Embryonic facial prominence (tissue), 1 donor: ENCODE data around the gene RYR2.
A peak's percentile ranks its signal among the peaks of the same experiment; 100 is the strongest.
"Not testable (repeated sequence)": the region's sequence is repeated elsewhere in the genome, so short reads cannot be mapped to it uniquely, and the experiment has no call there.

Source experiments
- DNase-seq: peaks from one replicate; pipeline ENCODE4 v3.0.0-alpha.2; 2016; ENCODE audit errors: extremely low spot score

The RYR2 gene

DNA sequence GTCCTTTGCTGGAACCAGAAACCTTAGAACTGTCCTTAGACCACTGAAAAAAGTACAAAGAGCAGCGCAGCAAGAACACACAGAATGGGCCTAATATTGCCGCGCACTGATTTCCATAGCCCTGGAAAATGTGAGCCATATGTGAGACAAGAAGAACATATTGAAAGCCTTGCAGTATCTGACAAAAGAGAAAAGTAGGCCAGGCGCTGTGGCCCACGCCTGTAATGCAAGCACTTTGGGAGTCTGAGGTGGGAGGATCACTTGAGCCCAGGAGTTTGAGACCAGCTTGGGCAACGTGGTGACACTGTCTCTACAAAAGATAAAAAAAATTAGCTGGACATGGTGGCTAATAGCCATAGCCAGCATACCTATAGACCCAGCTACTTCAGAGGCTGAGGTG lies 300.7 kb downstream of the RYR2 start:
- no peak for DNase-seq

DNA sequence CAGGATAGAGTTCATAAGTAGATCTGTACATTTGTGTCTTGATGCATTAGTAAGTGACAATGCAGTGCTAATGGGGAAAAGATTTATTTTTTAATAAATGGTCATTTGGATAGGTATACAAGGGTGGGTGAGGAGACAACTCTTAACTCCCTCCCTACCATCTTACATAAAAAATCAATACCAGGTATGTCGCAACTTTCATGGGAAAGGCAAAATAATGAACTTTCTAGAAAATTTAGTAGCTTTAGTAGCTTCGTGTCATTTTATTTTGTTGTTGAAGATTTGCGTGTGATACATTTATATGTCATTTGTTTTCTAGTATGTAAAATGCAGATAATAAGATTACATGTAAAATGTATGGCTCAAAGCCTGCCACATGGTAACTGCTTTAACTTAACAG lies 310.8 kb downstream of the RYR2 start:
- no peak for DNase-seq

DNA sequence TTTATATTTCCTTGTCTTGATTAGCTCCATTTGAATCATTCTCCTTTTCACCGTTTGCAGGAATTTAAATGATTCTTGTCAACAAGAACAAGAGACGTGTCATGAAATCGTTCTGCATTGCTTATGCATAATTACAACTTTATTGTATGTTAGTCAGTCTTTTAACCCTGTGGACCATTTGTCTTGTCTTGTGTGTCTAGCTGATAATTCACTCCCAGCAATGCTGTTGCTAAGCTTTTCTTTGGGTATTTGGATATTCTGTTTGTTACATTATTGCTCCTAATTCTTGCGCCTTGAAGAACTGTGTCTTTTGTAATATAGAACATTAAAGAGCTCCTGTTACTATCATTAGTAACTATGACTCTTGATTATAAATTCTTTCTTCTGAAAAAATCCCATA lies 311.9 kb downstream of the RYR2 start:
- DNase-seq: no peak

DNA sequence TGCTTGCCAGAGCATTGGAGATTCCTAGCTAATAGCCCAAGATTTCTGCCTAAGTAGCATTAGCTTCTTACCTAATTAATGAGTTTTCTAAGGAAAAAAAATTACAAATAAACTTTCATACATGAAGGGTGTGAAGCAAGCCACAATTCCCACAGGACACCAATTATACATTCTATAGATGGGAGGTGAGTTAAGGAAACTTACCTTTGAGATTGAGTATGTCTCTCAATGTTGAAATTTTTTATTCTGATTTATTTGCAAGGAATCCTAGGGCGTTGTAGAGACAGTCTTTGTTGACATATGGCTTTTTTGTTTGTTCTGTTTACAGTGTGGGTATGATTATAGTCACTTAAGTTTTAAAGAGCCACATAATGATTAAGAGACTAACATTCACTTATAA lies 313.0 kb downstream of the RYR2 start:
- DNase-seq: no peak

DNA sequence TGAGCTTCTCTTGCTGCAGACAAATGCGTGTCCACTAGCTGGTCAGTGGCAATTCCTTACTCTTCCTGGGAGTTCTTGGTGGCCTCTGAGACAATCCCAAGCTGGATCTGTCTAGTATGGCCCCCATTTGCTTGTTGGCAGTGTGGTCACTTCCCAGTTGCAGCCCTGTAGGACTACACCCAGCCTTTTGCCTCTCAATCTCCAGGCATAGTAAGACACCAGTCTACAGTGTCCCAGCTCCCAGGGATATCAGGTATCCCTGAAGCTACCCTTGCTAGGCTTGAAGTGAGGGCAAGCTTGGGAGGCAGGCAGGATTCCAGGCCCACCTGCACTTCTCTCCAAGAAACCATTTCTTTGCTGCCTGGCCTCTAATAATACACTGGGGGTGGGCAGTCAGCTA lies 316.6 kb downstream of the RYR2 start:
- DNase-seq: no peak

DNA sequence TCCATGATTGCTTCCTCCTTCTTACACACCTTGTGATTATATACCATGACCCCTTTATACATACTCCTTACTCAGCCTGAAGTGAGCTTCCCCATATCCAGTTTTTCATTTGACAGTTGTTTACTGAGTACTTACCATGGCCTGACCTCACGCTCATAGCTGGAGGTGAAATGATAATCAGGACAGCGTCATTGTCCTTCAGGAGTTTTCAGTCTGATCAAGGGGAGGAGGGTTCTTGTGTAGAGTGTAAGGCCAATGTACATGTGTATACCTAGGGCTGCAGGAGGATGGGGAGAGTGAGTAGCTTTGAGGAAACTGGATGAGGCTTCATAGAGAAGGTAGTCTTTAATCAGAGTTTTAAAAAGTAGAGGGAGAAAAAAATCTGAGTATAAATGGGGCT lies 325.8 kb downstream of the RYR2 start:
- no peak for DNase-seq

DNA sequence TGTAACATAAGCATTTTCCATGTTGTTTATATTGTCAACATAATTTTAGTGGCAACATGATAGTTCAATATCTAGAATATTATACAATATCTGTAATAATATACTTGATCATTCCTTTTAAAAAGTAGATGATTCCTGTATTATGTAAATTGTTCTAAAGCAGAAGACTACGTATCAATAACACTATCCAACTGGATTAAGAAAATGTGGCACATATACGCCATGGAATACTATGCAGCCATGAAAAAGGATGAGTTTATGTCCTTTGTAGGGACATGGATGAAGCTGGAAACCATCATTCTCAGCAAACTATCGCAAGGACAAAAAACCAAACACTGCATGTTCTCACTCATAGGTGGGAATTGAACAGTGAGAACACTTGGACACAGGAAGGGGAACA lies 329.5 kb downstream of the RYR2 start:
- DNase-seq: not testable (repeated sequence)

DNA sequence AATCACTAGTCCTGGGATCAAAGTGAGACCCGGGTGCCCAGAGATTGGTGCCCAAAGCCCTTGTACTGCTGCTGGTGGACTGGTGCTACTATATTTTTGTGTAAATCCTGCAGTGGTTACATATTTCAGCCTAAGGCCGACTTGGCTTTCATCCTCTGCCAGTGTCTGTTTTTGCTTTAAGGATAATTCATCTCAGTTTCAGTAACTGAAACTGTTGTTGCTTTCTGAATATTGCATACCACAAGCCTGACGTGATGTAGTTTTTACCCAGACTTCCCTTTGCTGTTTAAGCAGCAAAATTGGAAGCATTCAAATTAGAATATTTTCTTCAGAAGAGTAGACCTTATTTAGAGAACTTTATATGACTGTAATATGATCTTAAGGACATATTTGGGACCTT lies 341.8 kb downstream of the RYR2 start:
- DNase-seq: peak; percentile 88

DNA sequence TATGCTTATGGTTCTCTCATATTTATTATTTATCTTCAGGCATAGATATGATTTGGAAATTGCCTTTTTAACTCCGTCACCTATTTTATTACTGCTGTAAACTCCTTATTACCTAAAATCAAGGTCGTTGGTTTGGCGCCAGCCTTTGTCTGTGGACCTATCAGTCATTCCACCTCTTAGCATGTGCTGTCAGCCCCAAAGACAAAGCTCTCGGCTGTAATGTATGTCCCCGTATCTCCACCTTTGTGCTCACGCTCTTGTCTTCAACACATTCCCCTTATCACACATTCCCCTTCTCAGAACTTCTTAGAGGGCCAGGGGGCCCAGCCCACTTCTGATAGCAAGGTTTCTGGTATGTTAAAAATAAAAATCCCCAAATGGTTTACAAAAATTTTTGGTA lies 342.2 kb downstream of the RYR2 start:
- no peak for DNase-seq

DNA sequence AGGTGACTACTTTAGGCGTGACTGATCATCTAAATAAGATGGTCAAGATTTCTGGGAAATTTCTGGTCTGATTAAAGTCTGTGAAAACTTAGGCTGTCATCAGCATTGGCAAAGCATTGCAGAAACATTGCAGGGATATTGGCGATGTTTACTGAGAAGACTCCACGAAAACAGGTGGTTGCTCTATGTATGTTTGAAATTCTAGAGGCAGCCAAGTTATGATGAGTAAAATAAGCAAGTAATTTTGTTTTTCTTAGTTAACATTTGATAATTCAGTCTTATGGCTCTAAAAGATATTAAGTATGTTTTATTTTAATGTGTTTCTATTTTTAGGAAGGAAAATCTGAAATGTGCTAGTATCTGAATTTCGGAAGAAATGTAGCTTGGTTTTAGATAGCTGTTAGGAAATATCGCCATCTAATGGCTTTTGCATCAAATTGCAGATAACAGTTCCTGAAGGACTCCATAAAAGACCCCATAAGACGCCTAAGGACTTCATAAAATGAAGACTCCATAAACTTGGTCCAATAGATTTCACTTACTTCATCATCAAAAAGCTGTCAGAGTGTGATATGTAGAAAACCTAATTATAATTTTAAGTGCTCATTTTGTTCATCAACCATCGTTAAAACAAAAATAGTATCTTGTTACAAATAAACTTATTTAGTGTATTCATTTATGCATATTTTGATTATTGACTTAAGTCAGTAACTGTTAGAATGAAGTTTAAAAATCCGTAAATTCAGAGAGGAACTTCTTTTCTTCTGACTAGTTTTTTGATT lies 344.6 kb downstream of the RYR2 start:
- no peak for DNase-seq

DNA sequence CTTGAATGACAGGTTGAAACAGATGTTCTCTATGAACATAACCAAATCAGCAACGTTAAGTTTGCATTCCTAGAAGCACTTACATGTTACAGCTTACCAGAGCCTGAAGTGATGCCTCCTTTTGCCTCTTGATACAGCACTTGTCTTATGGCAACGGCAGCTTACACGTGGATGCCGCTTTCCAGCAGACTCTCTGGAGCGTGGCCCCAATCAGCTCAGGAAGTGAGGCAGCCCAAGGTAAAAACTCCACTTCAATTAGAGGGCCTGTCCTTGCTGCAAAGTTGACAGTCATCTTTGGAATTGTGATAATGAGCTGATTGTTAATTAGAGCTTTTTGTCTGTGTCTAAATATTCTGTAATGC lies 345.1 kb downstream of the RYR2 start:
- no peak for DNase-seq

DNA sequence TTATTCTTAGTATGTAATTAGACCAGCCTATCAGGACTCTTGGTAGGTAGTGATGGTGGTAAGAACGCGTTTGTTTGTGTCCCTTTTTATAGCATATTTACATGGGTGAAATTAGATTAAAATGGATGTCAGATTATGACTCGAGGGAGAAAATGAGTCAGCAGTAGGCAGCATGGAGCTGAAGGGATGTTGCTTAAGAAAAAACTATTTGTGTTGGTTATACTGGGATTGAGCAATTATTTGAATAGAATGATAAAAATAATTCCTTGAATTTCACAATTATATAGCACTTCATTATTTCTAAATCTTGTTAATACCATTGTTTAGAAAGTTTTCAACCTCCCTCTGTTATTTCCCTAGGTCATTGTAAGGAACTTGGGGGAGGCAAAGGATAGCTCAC lies 348.8 kb downstream of the RYR2 start:
- no peak for DNase-seq

DNA sequence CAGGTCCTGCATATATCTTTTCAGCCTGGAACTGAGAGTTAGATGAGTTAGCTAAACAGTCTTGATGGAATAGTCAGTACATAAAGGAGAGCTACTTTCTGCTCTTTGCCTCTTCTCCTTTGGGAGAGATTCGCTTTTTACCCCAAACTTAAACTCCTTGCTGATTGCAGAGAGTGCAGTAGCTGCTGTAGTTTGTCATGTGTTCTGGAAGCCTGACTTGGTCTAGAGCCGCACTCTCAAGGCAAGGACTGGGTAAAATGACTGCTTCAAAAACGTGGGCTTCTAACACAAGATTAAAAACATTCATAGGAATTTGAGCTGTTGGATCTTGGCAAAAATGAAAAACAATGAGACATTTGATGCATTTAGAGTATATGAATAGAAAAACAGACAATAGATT lies 351.6 kb downstream of the RYR2 start:
- no peak for DNase-seq

DNA sequence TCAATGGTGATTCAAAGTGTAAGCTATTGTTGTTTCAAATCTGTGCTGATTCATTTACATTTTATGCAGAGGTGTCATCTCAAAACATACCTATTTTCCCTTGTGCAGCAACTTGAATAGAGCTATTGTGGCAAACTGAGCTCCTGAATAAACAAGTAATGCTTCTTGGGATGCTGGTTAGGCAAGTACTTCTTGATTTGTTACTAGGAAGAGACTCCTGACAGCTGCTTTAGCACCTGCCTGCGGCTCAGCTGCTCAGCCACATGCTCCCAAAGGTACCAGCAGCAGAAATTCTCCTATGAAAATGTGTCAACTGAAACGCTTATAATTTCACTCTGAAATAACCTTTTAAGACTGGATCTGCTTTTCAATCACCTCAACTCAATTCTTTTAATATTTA lies 352.3 kb downstream of the RYR2 start:
- DNase-seq: no peak

DNA sequence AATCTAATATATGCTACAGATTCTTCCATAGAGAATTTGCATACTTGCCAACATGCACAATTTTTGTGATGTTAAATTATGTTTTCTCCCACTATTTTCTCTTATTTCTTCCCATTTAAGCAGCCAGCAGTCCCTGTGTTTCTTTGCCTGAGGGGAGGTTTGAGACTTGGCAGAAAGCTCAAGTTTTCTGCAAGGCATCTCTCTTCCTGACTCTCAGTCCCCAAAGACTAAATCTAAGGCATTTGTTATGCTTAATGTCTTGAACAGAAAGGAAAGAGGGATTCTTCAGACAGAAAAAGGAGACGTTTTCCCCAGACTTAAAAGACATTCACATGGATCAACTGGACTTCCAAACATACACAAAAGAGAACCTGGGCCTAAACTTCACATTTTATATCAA lies 354.4 kb downstream of the RYR2 start:
- no peak for DNase-seq

DNA sequence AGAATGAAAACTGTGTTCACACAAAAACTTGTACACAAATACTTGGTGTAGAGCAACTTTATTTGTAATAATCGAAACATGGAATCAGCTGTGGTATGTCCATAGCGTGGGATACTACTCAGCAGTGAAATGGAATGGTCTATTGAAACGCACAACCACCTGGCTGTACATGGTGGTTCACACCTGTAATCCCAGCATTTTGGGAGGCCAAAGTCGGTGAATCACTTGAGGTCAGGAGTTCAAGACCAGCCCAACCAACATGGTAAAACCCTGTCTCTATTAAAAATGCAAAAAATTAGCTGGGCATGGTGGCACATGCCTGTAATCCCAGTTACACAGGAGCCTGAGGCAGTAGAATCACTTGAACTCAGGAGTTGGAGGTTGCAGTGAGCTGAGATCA lies 356.8 kb downstream of the RYR2 start:
- DNase-seq: no peak

DNA sequence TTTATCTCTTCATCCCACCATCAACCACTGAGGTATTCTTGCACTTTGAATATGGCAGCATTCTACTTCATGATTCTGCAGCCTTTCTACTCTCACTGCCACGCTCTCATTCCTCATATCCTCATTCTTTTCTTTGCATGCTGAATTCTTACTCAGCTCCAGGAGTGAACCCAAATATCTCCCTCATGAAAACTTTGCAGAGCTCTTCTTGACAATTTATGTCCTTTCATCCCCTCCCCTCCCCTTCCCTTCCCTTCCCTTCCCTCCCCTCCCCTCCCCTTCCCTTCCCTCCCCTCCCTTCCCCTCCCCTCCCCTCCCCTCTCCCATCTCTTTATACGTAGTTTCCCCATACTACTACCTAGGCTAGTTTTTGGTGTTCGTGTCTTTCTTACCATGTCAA lies 363.9 kb downstream of the RYR2 start:
- DNase-seq: no peak

DNA sequence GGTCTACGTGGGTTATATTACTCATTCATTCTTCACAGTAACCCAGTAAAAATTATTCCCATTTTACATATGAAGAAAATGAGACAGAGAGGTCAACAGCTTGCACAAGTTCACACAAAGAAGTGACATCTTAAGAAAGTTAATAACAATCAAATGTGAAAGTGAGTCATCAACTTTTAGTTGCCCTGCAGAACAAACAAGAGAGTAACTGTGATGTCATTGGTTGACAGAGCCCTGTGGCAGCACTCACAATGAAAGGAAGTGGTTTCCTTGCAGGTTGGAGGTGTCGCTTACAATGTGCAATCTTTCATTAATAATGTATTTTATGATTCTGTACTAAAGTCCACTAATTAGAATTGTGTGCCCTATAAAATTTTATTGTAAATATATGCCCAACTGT lies 369.6 kb downstream of the RYR2 start:
- no peak for DNase-seq

DNA sequence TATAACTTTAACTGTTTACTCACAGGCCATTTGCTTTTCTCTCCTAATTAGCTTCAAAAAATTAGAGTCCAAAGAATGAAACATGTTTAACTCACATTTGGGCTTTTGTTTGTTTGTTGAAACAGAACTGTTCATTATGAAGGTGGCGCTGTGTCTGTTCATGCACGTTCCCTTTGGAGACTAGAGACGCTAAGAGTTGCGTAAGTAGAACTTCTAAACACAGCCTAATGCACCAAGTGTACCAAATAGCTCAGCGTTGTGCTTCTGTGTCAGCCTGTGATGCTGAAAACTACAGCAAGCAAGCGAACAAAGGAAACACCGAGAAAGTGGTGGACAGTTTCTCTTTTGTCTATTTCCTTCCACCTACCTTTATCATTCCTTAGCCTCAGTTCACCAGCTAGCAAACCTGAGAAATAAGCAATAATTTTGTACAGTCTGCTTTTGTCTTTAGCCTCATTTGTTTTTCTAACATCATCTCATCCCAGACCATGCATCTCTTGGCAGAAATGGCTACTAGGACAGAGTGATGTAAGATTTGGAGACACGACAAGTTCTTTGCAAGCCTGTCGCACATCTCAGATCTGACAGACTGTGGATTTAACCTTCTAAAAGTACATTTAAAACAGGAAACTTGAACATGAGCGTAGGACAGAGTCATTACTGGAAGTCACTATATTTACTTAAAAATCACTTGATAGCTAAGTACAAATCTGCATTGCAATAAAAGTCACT lies 375.1 kb downstream of the RYR2 start:
- no peak for DNase-seq

DNA sequence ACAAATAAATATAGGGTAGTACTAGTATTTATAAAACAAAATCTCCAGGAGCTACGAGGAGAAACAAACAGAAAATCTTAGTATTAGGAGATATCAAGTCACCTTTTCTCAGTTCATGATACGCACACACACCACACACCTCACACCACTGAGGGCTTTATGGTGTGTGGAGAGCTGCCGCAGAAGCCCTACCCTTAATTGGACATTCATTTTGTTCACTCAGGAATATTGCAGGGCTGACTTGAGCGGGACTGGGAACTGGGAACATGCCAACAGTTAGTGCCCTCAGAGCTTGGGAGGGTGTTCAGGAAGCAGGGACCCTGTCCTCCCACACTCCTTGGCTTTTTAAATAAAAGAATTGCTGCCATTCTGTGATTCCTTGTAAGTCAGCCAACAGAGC lies 386.8 kb downstream of the RYR2 start:
- no peak for DNase-seq

DNA sequence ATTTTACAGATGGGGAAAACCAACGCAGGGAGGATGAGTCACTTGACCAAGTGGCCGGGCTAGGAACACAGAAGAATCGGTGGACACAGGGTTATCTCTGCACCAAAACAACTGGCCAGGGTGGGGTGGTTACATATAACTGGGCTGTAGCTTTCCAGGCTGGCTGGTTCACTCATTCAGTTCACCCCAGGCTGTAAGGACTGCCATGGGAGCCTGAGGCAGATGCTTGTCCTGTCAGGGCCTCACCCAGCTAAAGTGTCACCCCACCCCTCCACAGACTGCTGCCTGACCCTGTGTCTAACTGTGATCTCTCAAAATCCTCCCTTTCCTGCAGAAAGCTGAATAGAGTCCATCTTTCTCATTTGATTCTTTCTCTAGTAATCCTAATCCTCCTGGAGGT lies 387.3 kb downstream of the RYR2 start:
- no peak for DNase-seq

DNA sequence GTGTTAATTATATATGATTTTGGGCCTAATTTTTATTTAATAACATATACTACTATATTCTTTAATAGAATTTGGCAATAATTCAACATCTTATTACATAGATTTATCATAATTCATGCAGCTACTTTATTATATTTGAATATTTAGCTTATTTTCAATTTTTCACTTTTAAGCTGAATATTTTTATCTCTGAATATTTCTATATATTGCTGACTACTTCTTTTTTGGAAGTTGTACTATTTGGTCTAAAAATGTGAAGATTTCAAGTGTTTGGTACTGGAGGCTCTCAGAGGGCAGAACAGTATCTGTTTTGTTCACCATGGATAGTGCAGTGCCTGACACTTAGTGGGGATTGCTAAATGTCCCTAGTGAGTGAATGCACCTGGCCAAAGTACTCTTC lies 389.5 kb downstream of the RYR2 start:
- no peak for DNase-seq

DNA sequence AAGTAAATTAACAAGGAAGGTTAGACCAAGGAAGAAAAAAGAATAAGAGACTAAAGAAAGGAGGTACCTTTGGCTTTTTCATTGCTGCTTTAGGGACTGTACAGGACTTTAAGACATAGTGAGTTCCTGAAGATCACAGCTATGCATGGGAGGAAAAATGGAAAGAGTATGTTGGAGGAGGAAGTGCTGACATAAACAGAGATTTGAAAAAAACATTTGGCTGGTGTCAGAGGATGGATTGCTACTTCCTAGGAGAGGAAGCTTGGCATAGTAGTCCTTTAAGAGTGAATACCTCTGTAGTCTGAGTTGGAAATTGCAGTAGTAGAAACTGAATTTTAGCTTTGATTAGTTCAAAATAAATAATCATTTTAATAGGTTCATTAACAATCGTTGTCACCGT lies 398.4 kb downstream of the RYR2 start:
- no peak for DNase-seq
